Measurements from ENCODE around the gene SRCAP.

GRCh38 chr16:30698139-30698815, 694 bp upstream of the SRCAP start:
- TF ChIP-seq POLR2A (IDR thresholded peaks at IDR 0.05) (peak in 1 of 2 donors; percentile 53), CTCF (IDR thresholded peaks at IDR 0.05) (no peak), POLR2AphosphoS5 (IDR thresholded peaks at IDR 0.05; ENCODE audit: insufficient read depth in 1 of 2, low read depth in 1 of 2) (peak; percentile 94 to 97)
